DOHH2 (cell line): Measurements from ENCODE around the gene ASTL.

Experiments used
- EZH2phosphoT487 ChIP-seq: fragments of 200-600 bp; sonication (generic); IDR thresholded peaks from 2 replicates; pipeline ENCODE4 v1.6.1; 2017; ENCODE audit warnings: borderline replicate concordance, mild to moderate bottlenecking, antibody characterized with exemption, low read length, moderate library complexity, mixed read lengths
- TF ChIP-seq, protein P1 (sequence below): fragments of 200-600 bp; sonication (generic); IDR thresholded peaks from one replicate; pipeline ENCODE4 v1.5.1; 2014; ENCODE audit warnings: antibody characterized with exemption, mild to moderate bottlenecking, low read depth, low read length; ENCODE audit not compliant: poor library complexity, severe bottlenecking

DNA sequence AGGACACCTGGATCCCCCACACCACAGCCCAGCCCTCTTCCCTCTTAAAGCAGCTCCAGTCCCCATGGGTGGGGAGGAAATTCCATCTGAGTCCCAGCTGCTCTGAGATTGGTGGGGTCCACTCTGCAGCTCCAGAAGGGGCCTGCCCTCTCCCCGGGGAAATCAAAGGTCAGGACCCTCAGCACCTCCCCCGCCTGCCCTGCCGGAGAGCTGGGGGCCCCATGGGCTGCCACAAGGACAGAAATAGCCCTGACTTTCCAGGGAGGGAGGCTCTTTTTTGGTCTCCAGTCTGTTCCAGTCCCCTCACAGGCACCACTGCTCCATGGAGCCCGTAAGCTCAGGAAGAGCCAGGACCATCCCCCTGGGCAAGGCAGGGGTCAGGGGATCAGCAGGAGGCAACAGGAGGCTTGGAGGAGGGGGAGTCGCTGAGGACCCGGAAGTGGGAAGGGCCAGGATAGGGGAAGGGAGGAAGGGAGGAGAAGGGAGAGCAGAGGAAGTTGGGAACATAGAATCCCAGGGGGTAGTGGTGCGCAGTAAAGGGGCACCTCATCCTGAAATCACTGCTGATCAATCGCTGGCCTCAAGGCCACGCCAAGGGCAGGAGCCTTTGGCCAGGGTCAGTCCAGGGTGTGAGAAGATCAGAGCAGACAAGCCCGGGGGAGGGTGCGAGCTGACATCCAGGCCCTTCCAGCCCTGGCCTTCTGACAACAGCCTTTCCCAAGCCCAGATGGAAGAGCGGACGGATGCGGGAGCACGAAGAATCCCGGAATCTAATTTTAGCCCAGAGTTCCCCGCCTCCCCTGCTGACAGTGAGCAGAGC is 29.6 kb downstream of the ASTL start:
- TF ChIP-seq, protein P1, sequence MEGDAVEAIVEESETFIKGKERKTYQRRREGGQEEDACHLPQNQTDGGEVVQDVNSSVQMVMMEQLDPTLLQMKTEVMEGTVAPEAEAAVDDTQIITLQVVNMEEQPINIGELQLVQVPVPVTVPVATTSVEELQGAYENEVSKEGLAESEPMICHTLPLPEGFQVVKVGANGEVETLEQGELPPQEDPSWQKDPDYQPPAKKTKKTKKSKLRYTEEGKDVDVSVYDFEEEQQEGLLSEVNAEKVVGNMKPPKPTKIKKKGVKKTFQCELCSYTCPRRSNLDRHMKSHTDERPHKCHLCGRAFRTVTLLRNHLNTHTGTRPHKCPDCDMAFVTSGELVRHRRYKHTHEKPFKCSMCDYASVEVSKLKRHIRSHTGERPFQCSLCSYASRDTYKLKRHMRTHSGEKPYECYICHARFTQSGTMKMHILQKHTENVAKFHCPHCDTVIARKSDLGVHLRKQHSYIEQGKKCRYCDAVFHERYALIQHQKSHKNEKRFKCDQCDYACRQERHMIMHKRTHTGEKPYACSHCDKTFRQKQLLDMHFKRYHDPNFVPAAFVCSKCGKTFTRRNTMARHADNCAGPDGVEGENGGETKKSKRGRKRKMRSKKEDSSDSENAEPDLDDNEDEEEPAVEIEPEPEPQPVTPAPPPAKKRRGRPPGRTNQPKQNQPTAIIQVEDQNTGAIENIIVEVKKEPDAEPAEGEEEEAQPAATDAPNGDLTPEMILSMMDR: no peak
- TF ChIP-seq EZH2phosphoT487: no peak
